ENCODE data around the gene RBMS1. TPM values are rescaled to one million over a fixed set of nuclear protein-coding genes. Genes with fewer than 3 reads are reported as not detected.
"Not testable (repeated sequence)": the region's sequence is repeated elsewhere in the genome, so short reads cannot be mapped to it uniquely, and the experiment has no call there.

The RBMS1 gene
- total RNA-seq, 1 experiment from 2014 or later: 118 TPM

DNA sequence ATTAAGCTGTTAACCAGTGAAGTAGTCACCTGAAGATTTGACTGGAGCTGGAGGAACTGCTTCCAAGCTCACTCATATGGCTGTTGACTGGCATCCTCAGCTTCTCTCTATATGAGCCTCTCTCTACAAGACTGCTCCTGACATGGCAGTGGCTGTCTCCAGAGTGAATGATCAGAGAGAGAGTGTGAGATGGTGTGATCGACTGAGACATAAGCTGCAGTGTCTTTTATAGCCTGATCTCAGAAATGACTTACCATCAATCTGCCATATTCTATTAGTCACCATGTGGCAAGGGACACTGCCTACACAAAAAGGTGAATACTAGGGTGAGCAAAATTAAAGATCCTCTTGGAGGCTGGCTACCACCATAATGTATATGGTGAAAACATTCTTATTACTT lies 7.8 kb upstream of the RBMS1 start:
- no peak for DNase-seq (ENCODE audit: low read depth)

DNA sequence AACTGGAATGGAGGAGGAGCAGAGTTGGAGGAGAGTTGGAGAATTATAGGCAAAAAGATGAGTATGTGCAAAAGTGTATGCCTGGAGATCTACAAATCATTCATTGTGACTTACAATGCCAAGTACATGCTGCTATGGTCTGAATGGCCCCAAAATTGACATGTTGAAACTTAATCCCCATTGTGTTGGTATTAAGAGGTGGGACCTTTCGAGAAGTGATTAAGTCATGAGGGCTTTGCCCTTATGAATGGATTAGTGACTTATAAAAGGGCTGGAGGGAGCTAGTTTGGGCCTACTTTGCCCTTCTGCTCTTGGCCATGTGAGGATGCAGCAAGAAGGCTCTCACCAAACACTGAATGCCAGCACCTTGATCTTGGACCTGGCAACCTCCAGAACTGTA lies 6.3 kb upstream of the RBMS1 start:
- DNase-seq (ENCODE audit: low read depth): no peak

DNA sequence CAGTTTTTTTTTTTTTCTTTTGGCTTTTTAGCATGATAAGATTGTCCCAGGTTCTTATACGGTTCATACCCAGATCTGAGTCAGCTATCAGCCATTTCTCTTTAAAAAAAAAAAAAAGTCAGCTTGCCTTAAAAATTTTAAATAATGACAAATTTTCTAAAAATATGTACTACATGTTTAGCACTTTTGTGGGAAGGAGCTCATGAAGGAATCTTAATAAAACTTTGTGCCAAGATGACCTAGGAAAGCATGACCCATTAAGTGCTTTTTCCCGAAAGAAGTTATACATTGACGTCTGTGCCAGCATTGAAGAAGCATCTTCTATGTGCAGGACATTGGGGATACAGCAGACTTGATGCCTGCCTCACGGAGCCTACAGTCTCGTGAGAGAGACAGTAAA lies 4.5 kb upstream of the RBMS1 start:
- no peak for DNase-seq (ENCODE audit: low read depth)

DNA sequence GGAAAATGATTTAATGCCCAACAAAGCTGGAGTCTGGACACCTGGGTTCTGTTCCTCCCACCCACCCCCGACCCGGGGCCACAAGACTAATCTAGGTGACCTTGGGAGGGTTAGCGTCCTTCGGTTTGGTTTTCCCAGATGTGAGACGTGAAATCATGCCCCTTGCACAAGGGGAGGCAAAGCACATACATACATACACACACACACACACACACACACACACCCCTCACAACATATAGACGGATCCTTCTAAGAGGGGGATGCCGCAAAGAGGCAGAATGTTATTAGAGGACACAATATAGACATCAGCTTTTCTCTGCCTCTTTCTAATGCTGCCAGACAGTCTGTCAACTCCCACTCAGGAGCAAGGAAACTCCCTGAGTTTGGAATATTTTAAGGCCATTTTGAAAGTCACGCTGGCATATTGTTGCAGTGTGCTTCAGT lies 616 bp upstream of the RBMS1 start:
- DNase-seq (ENCODE audit: low read depth): no peak

DNA sequence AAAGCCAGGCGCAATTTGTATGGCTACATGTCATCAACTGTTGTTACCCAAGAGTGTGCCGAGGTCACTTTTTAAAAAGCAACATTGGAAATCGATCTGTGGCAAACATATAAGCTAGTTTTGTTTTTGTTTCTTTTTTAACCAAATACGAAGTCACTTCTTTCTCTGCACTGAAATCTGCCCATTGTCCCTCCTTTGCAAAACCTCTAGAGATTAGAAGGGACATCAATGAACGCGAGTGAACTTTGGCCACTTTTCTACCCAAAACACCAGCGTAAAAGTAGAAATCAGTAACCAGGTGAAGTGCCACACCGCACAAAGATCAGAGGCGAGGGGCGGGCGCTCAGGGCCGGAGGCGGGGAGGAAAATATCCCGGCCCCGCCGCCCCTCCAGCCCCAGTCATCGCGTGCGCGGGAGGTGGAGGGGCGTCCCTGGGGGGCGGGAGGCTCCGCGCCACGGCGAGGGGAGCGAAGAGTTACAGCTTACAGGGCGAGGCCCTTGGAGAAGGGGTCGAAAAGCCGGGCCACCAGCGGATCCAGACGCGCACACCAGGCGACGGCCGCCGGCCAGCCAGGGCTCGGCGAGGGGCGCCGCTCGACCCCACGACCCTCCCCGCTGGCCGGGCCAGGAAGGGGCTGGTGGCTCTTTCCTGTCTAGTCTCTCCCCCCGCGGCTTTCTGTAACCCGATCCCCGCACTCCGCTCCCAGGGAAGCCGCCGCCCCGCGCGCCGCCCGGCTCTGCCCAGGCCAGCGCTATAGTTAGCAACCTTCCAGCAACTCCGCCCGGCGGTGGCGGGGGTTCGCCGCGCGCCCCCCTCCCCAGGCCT lies 993 bp downstream of the RBMS1 start:
- peak; percentile 65 for DNase-seq (ENCODE audit: low read depth)

DNA sequence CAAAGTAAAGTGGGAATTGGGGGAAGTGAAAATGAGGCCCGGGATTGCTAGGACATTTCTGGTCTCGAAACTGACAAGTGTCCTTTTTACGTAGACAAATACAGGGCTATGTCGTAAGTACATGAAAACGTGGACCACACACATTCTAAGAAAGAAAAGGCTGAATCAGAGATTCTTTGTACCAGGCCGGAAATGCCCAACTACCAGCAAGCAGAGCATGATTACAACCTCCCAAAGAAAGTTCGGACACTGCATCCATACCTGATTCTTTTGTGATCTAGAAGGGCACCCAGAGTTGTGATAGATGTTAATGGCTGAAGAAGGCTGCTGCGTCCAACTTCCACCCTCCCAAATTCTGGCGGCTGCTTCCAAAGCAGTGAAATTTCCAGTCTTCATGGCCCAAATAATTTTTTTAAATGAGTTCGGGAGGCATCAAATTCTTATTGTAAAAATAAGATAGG lies 1.7 kb downstream of the RBMS1 start:
- DNase-seq (ENCODE audit: low read depth): peak; percentile 73

DNA sequence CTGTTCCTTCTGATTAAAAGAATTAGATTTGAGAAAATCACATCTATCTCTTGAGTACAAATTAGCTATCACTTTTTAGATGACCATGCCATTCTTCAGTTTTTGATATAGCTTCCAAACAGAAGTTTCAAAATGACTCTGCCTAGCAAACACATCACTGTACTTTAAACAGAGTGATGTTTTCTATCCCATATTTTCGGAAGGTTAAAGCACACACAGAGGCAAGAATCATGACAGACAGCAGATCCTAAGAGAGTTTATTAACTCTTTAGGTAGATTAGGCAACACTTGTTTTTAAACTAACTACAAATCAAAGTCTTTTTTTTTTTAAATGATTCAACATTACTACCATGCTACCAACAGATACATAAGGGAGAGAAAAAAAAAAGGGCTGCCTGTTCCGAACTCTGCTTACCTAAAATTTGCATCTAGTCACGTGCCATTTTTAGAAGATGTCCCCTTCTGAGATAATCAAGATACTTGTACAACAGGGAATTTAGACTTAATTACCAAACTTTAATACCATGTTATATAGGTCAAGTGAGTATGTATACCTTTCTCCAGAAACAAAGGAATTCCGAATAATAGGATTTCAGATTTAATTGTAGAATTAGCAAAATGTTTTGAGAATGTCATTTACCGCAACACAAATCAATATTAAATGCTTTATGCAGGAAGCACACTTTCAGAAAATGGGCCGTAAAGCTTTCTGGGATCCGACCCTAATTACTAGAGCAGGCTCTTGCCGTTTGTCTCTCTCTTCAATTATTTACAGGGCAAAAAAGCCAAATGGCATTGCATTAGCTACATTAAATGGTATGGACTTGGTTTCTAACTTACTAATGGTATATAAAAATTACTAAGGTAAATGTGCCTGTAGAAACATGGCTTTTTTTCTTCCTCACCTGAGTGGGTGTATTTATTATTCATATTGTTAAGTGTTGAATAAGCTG lies 2.6 kb downstream of the RBMS1 start:
- no peak for DNase-seq (ENCODE audit: low read depth)

DNA sequence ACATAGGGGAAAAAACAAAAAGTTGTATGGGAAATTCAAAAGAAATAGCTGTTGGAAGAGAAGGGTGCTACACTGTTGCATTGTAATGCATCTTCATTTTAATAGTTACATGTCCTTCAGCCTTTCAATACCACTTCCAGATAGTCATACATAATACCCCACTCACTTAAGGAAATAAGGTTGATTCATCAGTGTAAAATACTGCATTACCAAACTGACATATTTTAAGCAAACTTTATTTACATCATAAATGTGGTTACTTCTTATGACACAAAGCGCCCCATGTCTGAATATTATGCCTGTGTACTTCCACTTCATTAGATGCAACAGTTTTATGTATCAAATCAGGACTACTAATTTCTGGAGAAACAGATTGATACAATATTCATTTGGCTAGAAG lies 4.5 kb downstream of the RBMS1 start:
- DNase-seq (ENCODE audit: low read depth): no peak

DNA sequence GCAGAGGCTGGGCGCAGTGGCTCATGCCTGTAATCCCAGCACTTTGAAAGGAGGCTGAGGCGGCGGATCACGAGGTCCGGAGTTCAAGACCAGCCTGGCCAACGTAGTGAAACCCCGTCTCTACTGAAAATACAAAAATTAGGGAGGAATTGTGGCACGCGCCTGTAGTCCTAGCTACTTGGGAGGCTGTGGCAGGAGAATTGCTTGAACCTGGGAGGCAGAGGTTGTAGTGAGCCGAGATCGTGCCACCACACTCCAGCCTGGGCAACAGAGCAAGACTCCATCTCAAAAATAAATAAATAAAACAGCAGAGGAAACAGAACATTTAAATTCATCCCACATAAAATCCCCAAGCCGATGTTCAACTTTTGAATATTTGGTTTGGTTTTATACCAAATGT lies 5.3 kb downstream of the RBMS1 start:
- not testable (repeated sequence) for DNase-seq (ENCODE audit: low read depth)

DNA sequence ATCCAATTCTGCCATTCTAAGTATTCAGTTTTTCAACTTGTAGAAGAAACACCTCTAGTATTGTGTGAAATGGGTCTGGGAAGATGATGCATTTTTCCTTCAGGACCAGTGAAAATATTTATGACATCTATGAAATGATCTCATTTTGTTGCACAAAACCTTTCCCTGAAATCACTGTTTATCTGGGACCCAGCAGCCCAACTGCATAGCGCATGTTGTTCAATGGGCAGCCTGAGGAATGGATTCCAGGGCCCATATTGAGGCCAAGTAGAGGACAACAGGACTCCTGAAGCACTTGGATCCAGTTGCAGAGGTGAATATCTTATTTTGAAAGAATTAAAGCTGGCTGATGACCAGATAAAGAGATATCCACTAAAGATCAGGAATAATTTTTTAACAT lies 7.3 kb downstream of the RBMS1 start:
- no peak for DNase-seq (ENCODE audit: low read depth)

DNA sequence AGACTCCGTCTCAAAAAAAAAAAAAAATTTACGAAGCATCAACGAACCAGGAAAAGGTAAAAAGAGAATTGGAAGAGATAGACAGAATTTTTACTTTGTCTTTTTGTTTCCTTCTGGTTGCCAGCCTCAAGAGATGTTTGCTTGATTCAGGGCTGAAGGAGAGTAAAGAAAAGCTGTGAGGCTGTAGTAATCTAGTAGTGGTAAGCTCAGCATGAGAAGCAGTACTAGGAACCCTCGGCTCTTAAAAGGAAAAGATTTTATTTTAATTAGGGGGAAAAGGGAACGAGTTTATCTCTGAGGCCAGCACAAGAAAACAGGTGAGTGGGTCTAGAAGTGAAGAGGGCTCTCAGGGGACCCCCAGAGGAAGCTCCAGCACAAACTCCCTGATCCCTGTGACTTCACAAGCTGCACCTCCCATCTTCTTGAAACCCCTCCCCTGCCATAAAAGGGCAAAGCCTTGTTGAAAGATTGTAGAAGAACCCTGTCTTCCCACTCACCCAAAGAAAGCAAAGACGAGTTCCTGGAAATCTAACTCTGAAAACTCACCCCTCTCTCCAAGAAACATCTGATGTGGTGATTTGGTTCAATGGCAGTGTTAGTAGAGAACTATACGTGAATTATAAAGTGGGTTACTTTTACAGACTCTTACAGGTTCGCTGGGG lies 8.6 kb downstream of the RBMS1 start:
- no peak for DNase-seq (ENCODE audit: low read depth)

DNA sequence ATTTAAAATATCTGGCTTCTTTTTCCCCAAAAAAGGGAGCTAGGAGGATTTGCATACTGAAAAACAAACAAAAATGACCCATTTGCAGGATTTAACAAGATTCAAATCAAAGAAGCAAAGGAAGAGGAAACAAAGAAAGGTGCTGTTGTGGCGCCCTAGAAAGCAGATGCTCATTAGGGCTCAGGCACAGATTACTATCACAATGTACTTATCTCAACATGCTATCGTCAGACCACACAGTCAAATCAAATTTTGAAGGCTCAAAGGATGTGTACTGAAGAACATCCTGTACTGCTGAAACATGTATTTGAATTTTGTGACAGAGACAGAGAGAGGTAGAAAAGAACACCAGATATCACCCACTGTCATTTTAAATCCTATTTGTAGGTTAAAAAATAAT lies 10.9 kb downstream of the RBMS1 start:
- no peak for DNase-seq (ENCODE audit: low read depth)

DNA sequence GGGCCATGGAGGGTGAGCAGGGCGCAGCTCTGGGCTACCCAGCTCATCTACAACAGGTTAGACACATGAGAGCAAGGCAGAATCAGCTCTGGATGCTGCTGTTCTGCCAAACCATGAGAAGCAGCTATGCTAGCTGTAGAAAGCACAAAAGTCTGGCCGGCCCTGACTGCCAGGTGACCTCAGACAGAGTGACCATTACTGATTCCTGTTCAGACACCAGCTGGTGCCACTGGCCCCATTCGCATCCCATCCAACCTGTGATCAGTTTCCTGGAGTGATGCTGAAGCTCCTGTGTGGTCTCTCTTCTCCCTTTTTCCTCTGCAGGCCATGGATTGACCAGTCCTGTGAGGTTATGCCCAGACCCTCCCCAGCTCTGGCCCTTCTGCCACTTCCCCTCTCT lies 14.3 kb downstream of the RBMS1 start:
- DNase-seq (ENCODE audit: low read depth): no peak

DNA sequence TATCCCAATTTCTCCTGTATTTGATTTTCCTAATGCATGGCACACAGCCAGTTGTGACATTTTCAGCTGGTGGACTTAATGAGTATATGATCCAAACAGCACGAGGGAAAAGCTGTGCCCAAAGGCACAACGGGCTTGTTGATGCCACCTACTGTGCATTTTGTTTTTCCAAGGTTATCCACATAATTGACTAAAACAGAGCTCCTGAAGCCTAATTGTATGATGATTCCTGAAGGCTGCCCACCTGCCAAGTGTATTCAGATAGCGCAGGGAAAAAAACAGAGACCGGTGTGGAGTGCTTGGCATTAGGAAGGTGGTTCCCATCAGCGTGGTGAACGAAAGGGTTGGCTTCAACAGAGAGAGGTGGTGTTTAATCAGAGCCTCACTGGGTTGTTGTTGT lies 14.9 kb downstream of the RBMS1 start:
- no peak for DNase-seq (ENCODE audit: low read depth)

DNA sequence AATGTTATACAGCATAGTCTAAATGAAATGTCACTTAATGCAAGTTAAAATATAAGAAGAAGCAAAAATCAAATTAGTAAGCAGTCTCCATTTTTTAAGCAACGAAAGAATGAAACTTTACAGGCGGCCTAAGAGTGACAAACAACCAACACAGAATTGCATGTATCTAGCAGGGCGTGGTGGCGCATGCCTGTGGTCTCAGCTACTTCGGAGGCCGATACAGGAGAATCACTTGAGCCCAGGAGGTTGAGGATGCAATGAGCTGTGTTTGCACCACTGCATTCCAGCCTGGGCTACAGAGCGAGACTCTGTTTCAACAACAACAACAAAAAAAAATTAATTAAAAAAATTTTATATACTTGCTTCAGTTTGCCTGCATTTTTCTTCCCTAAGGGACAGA lies 16.6 kb downstream of the RBMS1 start:
- no peak for DNase-seq (ENCODE audit: low read depth)

DNA sequence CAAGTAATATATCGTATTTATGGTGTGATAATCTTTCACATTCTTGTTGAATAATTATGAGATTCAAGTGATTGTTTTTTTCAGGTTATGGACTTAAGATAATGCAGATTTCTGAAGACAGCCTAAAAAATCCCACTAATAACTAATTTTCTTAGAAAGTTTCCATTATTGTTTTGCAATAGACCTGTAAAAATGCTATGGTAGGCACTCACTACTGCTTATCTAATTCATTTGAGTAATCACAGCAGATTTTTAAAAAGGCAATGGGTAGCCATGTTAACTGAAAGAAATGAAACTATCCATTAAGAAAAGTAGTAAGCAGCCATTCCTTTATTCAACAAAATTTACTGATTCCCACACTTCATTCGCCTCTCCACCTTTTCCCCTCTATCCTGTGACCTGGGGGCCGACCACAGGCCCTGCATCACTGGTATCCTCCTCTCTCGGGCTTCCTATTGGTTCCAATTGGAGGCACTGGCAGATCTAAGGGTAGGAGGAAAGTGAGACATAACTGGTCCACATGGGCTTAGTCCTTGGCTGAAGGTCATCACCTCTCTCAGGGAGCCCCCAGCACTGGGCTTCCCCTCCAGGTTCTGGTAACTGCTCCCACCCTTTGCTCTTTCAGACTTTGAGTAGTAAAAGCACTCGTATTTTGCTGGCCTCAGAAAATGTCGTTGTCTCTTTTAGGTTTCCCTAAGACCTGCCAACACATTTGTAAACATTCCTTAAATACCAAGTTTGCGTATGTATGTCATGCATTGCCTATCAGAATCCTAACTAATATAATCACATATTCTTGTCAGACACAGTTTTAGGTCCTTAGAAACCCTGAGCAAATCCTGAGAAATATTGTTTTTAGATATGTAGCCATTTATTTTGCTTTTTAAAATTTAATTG lies 18.5 kb downstream of the RBMS1 start:
- no peak for DNase-seq (ENCODE audit: low read depth)

DNA sequence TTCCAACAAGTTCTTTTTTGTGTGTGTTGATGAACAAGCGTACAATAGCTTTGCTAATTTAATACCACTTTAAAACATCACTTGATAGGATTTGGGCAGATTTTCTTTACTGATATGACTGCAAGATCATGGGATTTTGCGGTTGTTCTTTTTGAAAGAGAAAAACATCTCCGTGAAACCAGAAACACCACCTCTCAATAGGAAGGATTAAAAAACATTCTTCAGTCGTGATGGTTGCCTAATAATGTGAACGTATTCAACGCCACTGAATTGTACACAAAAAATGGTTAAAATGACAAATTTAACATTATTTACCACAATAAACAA lies 19.3 kb downstream of the RBMS1 start:
- no peak for DNase-seq (ENCODE audit: low read depth)

DNA sequence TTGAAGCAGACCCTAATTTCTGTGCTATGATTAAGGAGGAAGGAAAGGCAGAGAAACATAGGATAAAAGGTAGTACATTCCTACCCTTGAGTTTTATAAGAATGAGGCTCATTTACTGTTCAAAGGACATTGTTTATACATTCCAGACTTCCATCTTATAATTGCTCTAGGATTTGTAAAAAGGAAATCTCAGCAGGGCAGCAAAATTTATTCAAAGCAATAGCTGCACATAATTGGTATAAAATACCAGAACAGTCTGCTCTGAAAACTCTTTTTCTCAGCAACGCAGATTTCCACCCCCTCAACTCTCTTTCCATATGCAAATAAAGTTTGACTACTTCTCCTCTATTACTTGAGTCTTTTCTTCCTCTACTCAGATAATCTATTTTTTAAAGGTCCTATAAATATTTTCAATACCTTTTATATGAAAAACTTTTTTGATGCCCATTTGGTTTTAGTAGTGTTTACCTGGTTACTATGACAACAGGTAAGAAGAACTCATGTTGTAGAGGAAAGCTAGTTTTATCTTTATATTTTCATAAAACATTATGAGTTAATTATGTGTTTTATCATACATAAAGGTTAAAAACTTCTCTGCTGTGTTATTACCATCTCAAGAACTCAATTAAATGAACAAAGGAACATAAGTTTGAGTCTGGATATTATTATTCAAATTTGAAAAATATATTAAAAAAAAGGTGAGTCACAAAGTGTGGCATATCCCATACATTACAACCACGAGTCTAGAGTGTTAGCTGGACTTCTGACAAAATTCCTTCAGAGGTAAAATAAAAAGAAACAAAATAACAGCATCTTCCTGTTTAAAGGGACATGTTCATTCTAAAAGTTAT lies 19.9 kb downstream of the RBMS1 start:
- no peak for DNase-seq (ENCODE audit: low read depth)

DNA sequence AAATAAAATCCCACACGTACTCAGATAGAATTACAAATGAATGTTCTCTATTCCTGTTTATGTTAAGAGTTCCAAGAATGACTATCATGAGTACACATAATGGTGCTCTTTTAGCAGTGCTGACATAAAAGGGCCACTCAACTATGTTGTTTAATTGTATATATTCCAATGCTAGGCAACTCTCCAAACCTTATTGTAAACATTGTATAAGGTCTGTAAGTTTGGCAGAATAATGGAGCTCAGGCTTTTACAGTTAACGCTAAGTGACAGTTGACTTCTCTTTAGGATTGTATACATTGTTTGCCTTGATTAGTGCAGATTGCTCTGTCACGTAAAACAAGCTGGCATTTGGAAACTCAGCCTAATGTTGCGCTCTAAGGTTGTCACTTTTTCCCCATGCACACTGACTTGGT lies 20.8 kb downstream of the RBMS1 start:
- no peak for DNase-seq (ENCODE audit: low read depth)

DNA sequence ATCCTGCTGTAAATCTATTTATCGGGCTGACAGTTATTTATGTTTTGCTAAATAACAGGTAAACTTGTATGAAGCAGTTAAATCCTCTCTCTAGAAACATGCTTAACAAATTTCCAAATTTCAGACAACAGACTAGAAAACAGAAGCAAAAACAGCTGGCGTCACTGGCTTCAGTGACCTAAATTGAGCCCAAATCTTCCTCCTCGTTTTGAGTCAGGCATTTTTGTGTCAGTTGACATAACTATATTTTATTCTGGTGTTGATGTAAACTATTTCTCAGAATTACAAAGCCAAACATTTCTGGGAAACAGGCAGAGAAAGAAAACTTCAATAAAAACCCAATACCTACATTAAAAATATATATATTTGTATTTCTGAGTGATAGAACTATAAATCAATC lies 21.7 kb downstream of the RBMS1 start:
- no peak for DNase-seq (ENCODE audit: low read depth)
